Renal cortical epithelial cell (primary cell): ENCODE data around the gene SH3GLB1. TPM values are rescaled to one million over a fixed set of nuclear protein-coding genes. Genes with fewer than 3 reads are reported as not detected.
A peak's percentile ranks its signal among the peaks of the same experiment; 100 is the strongest.
"Not testable (repeated sequence)": the region's sequence is repeated elsewhere in the genome, so short reads cannot be mapped to it uniquely, and the experiment has no call there.

Experiments
- DNase-seq: peaks from one replicate; pipeline ENCODE4 v3.0.0-alpha.2; 2011; ENCODE audit warnings: low read depth
- total RNA-seq: library from RNA; depleted of rRNA; stranded (reverse); fragments of >200 nt; gene quantifications from 2 replicates; pipeline ENCODE4 v1.2.3, GENCODE V29; 2014

The SH3GLB1 gene
- total RNA-seq = 47.4 and 59.1 TPM in 2 replicates

- DNase-seq = peak; percentile 63
Observed at GRCh38 chr1:86704458-86704971, at the start of gene SH3GLB1. Gene SH3GLB1, plus strand, starts transcription at chr1:86704576. Its CDS starts 324 bp downstream, at chr1:86704900.

GRCh38 chr1:86658381-86658780, 46.0 kb upstream of the SH3GLB1 start:
- DNase-seq = peak; percentile 15

GRCh38 chr1:86666368-86666767, 38.0 kb upstream of the SH3GLB1 start:
- DNase-seq = no peak

- peak; percentile 54 for DNase-seq
Observed at GRCh38 chr1:86687595-86687994, 16.8 kb upstream of the SH3GLB1 start.

GRCh38 chr1:86692641-86693040, 11.7 kb upstream of the SH3GLB1 start:
- no peak for DNase-seq

- DNase-seq = peak; percentile 73
Observed at GRCh38 chr1:86695400-86695799, 9.0 kb upstream of the SH3GLB1 start.

GRCh38 chr1:86696522-86696921, 7.9 kb upstream of the SH3GLB1 start:
- DNase-seq = peak; percentile 54

GRCh38 chr1:86699186-86699585, 5.2 kb upstream of the SH3GLB1 start:
- no peak for DNase-seq

- no peak for DNase-seq
Observed at GRCh38 chr1:86701731-86702130, 2.6 kb upstream of the SH3GLB1 start.

- not testable (repeated sequence) for DNase-seq
Observed at GRCh38 chr1:86702954-86703494, 1.4 kb upstream of the SH3GLB1 start.

- DNase-seq = peak; percentile 16
Observed at GRCh38 chr1:86703696-86704457, 499 bp upstream of the SH3GLB1 start.

- DNase-seq = peak; percentile 40
Observed at GRCh38 chr1:86704972-86705664, 742 bp downstream of the SH3GLB1 start.

GRCh38 chr1:86705665-86705985, 1.2 kb downstream of the SH3GLB1 start:
- DNase-seq = peak; percentile 27

- DNase-seq = peak; percentile 26
Observed at GRCh38 chr1:86706018-86706635, 1.8 kb downstream of the SH3GLB1 start.

GRCh38 chr1:86708920-86709319, 4.5 kb downstream of the SH3GLB1 start:
- peak; percentile 28 for DNase-seq

GRCh38 chr1:86712088-86712860, 7.9 kb downstream of the SH3GLB1 start:
- no peak for DNase-seq

- DNase-seq = no peak
Observed at GRCh38 chr1:86713477-86713876, 9.1 kb downstream of the SH3GLB1 start.

GRCh38 chr1:86714159-86714558, 9.8 kb downstream of the SH3GLB1 start:
- DNase-seq = peak; percentile 8

- peak; percentile 53 for DNase-seq
Observed at GRCh38 chr1:86714561-86715244, 10.3 kb downstream of the SH3GLB1 start.

- no peak for DNase-seq
Observed at GRCh38 chr1:86718786-86719185, 14.4 kb downstream of the SH3GLB1 start.

- no peak for DNase-seq
Observed at GRCh38 chr1:86731416-86731815, 27.0 kb downstream of the SH3GLB1 start.
